Kidney (tissue), 14 donors: Measurements from ENCODE around the gene RAF1. TPM values are rescaled to one million over a fixed set of nuclear protein-coding genes. Genes with fewer than 3 reads are reported as not detected.
A peak's percentile ranks its signal among the peaks of the same experiment; 100 is the strongest.
"Not testable (repeated sequence)": the region's sequence is repeated elsewhere in the genome, so short reads cannot be mapped to it uniquely, and the experiment has no call there.

Source experiments
- DNase-seq, 5 donors: peaks; one replicate each; pipeline ENCODE4 v3.0.0-alpha.2; 2013 to 2020
- FAIRE-seq: peaks from 2 replicates; lab custom pipeline; 2012; peaks lifted over from hg19 to GRCh38; lab: Jason Lieb, UNC
- H3K27ac ChIP-seq, 2 donors: one replicate each; pipeline ENCODE4 v1.7.0; 2013; ENCODE audit warnings: low read depth in 2 of 2, low read length in 2 of 2, inconsistent platforms in 1 of 2
- H3K27me3 ChIP-seq: one replicate; pipeline ENCODE4 v1.7.1; 2013; ENCODE audit warnings: low read length, inconsistent platforms; ENCODE audit not compliant: control insufficient read depth, insufficient read depth
- H3K36me3 ChIP-seq, 3 donors: one replicate each; pipeline versions ENCODE4 v1.7.0 to v1.7.1; 2013; ENCODE audit warnings: low read length in 3 of 3, control low read depth in 1 of 3, inconsistent platforms in 1 of 3; ENCODE audit not compliant: insufficient read depth in 3 of 3, control insufficient read depth in 2 of 3
- H3K4me1 ChIP-seq, 3 donors: one replicate each; pipeline versions ENCODE4 v1.7.0 to v1.7.1; 2013; ENCODE audit warnings: low read length in 3 of 3, inconsistent platforms in 1 of 3, low read depth in 1 of 3; ENCODE audit not compliant: control insufficient read depth in 2 of 3, insufficient read depth in 2 of 3
- H3K4me3 ChIP-seq, 3 donors: one replicate each; pipeline versions ENCODE4 v1.7.0 to v1.8.1; 2013; ENCODE audit warnings: low read length in 3 of 3, control low read depth in 1 of 3, inconsistent platforms in 1 of 3
- H3K9ac ChIP-seq, 3 donors: one replicate each; pipeline versions ENCODE4 v1.7.0 to v1.7.1; 2013; ENCODE audit warnings: low read length in 3 of 3, control low read depth in 1 of 3, inconsistent platforms in 1 of 3
- H3K9me3 ChIP-seq, 3 donors: one replicate each; pipeline versions ENCODE4 v1.7.0 to v1.7.1; 2013; ENCODE audit warnings: low read length in 3 of 3, control low read depth in 1 of 3, inconsistent platforms in 1 of 3; ENCODE audit not compliant: control insufficient read depth in 2 of 3, insufficient read depth in 1 of 3
- intact Hi-C: fragments of 100-400 bp; cut with DNase I; formaldehyde crosslinking; loops from one replicate; pipeline ENCODE4 v1.11.1; 2022
- polyA plus RNA-seq: library from polyadenylated mRNA; stranded (reverse); fragments of 350-450 nt; fragmentation: Illumina TruSeq; extraction: RNeasy Lipid Tissue Mini Kit (QIAGEN cat#74804); gene quantifications from one replicate; pipeline ENCODE4 v1.2.3, GENCODE V29; 2014; ENCODE audit warnings: low read depth, low replicate concordance; ENCODE audit not compliant: insufficient read depth
- total RNA-seq: library from RNA; stranded (reverse); fragmentation: NEBNext Ultra II Directional; extraction: Animal tissue kit (Norgen Biotek cat#: 25700); gene quantifications from one replicate; pipeline ENCODE4 v1.2.1, GENCODE V29; 2021
- TF ChIP-seq, protein P1 (sequence below): IDR thresholded peaks from 3 replicates; pipeline ENCODE4 v1.5.1; 2012; ENCODE audit warnings: mild to moderate bottlenecking, moderate library complexity, borderline replicate concordance; ENCODE audit not compliant: insufficient read depth; ENCODE audit errors: extremely low read depth
- donor health status: control.
- donor health status: control.
- donor health status: control.
- donor health status: control.
- donor health status: control.
- donor health status: DM: yes; HTN: yes; CAD: no.
- donor health status: Normal renal cell carcinoma (clear cell type).

RAF1 gene
- total and polyA plus RNA-seq, 2 donors from 2014 or later = 53.0 to 79.6 TPM

DNA sequence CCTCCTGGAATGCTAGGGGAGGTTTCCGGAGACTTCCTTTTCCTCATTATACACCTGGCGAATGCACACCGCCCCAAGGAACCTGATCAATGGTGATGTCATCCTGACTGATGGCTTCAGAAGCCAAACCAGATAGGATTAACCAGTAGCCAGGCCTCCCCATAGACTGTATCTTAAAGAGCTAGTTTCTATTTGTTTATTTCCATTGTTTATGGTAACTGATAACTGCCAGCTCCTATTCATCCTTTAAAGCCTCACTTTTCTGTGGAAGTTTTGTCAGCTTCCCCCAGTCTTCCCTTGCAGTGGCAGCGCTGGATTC, 118.5 kb downstream of the RAF1 start, which contains the start of gene MKRN2OS:
TSS of gene MKRN2OS (minus strand) at position 27 of the 319 bp plus-strand sequence. CDS start 35 bp downstream, outside the sequence.
- H3K36me3 ChIP-seq = peaks cover 0 to under 1% (median 0%) of the 10 kb centered on the region in 3 donors
- no peaks in the 10 kb centered on the region for H3K9me3 ChIP-seq
- H3K4me1 ChIP-seq = no peaks in the 10 kb centered on the region
- H3K27ac ChIP-seq = no peak within 1 kb of the TSS
- peak within 1 kb of the TSS in 1 of 3 donors; percentile 48 for H3K9ac ChIP-seq
- TF ChIP-seq, protein P1, sequence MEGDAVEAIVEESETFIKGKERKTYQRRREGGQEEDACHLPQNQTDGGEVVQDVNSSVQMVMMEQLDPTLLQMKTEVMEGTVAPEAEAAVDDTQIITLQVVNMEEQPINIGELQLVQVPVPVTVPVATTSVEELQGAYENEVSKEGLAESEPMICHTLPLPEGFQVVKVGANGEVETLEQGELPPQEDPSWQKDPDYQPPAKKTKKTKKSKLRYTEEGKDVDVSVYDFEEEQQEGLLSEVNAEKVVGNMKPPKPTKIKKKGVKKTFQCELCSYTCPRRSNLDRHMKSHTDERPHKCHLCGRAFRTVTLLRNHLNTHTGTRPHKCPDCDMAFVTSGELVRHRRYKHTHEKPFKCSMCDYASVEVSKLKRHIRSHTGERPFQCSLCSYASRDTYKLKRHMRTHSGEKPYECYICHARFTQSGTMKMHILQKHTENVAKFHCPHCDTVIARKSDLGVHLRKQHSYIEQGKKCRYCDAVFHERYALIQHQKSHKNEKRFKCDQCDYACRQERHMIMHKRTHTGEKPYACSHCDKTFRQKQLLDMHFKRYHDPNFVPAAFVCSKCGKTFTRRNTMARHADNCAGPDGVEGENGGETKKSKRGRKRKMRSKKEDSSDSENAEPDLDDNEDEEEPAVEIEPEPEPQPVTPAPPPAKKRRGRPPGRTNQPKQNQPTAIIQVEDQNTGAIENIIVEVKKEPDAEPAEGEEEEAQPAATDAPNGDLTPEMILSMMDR = no peak
- FAIRE-seq (no peak), DNase-seq (peak in 4 of 5 donors; percentile 65 to 90 (median 78))
- no peaks in the 10 kb centered on the region for H3K27me3 ChIP-seq
- intact Hi-C loops = no loop called here
- H3K4me3 ChIP-seq = peak within 1 kb of the TSS in 2 of 3 donors; percentile 14 to 51

DNA sequence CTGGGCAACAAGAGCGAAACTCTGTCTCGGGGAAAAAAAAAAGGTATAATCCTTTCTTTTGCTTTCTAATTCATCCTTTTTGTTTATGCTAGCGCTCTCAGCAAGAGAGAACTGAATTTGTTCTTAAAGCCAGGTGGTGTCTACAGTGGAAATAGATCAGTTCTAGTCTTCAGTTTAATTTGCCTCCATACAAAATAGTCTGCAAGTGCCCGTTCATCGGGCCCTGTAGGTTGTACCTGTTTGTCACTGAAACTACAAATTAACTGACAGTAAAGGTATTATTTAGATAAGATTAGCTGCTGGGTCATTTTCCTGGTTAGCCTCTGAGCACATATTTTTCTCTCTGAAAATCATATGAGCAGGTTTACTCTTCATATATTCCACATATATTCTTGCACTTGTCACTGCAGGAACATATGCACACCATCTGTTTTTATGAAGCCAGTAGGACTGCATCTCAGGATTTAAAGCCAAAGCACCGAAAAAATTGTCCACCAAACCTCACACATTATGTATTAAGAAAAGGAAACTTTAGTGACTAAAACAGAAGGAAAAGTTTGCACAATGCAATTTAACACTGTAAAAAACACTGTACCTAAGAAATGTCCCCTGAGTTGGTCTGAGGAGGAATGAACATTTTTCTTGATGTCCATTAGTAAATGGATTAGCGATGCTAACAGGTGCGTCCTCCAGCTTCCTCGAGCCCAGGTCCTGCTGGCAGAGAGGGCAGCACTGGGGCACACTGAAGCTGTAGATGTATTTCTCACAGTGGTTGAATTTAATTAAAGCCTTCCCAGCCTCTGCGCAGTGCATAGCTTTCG, 119.1 kb downstream of the RAF1 start:
- intact Hi-C loops = no loop called here
- no peak overlapping the region for H3K27ac ChIP-seq
- H3K9ac ChIP-seq = peak overlapping the region in 1 of 3 donors; percentile 48
- no peaks in the 10 kb centered on the region for H3K4me1 ChIP-seq
- no peaks in the 10 kb centered on the region for H3K27me3 ChIP-seq
- no peaks in the 10 kb centered on the region for H3K9me3 ChIP-seq
- peaks cover 0 to 6% (median 3%) of the 10 kb centered on the region in 3 donors for H3K36me3 ChIP-seq
- FAIRE-seq (no peak), DNase-seq (no peak)
- H3K4me3 ChIP-seq = peak overlapping the region in 2 of 3 donors; percentile 14 to 51
- TF ChIP-seq, protein P1 = no peak

DNA sequence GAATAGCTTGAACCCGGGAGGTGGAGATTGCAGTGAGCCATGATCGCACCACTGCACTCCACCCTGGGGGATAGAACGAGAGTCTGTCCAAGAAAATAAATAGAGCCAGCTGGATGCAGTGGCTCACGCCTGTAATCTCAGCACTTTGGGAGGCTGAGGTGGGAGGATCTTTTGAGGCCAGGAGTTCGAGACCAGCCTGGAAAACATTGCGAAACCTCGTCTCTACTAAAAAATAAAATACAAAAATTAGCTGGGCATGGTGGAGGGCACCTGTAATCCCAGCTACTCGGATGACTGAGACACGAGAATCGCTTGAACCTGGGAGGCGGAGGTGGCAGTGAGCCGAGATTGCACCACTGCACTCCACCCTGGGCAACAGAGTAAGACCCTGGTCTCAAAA, 120.4 kb downstream of the RAF1 start:
- H3K9me3 ChIP-seq, FAIRE-seq, DNase-seq, H3K4me3 ChIP-seq, intact Hi-C loops, H3K9ac ChIP-seq, H3K4me1 ChIP-seq, H3K27me3 ChIP-seq, H3K27ac ChIP-seq, H3K36me3 ChIP-seq: not testable (repeated sequence)

DNA sequence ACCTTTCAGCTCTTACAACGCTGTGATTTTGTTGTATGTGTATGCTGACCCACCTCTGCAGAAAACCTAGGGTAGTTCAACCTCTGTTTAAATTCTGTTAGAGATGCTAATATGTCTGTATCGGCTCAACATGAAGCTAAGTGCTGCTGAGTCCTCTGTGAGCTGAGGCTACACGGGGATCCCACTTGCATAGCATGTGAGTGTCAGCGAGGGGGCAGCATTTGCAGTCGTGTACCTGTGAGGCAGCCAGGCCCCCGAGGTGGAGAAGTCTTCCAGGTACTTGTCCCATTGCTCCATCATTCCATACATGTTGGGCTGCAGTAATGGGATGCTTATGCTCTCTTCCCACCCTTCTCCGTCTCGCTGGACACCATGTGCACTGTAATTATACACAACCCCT, 122.3 kb downstream of the RAF1 start:
- intact Hi-C loops = no loop called here
- Histone ChIP-seq H3K27me3 (no peaks in the 10 kb centered on the region), H3K9ac (no peak overlapping the region), H3K4me1 (no peaks in the 10 kb centered on the region), H3K27ac (no peak overlapping the region), H3K9me3 (no peaks in the 10 kb centered on the region), H3K36me3 (peaks cover 0 to 6% (median 3%) of the 10 kb centered on the region in 3 donors), H3K4me3 (no peak overlapping the region)
- no peak for FAIRE-seq
- no peak for DNase-seq
- TF ChIP-seq, protein P1 = peak; percentile 4
